SIG-M5 treated with dmso at 0.1 percent for 504 hours (cell line): Measurements from ENCODE around the gene GALK1.

Source experiments
- DNase-seq: peaks from one replicate; lab custom pipeline; 2025; ENCODE audit not compliant: unreplicated experiment; lab: John Stamatoyannopoulos, UW

Gene GALK1

GRCh38 chr17:75751676-75752404 is 13.2 kb downstream of the GALK1 start:
- DNase-seq, result no peak

- no peak for DNase-seq
Observed at GRCh38 chr17:75750661-75751423, 14.2 kb downstream of the GALK1 start.

GRCh38 chr17:75749545-75750389 is 15.2 kb downstream of the GALK1 start:
- DNase-seq, result peak; percentile 73

- DNase-seq, result no peak
Observed at GRCh38 chr17:75748706-75749105, 16.3 kb downstream of the GALK1 start.

GRCh38 chr17:75743625-75744206 is 21.3 kb downstream of the GALK1 start:
- no peak for DNase-seq

GRCh38 chr17:75742337-75742736 is 22.7 kb downstream of the GALK1 start:
- no peak for DNase-seq

DNA sequence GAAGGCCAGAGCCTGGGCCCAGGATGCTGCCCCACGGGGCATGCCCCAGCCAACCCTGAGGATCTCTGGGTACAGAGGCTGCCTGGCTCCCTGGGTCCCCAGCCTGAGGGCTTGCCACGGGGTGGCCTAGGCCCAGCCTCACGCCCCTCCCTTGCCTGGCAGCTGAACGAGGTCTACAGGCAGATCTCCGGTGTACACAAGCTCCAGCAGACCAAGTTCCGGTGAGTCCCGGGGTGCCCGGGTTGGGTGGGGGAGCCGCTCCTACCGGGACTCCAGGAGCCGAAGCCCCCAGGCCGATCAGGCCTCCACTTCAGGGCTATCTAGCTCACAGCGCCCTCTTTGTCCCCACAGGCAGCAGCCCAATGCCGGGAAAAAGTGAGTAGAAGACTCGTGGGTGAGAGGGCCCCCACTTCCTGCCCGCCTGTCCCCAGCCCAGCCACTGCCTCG is 24.3 kb downstream of the GALK1 start:
- no peak for DNase-seq

DNA sequence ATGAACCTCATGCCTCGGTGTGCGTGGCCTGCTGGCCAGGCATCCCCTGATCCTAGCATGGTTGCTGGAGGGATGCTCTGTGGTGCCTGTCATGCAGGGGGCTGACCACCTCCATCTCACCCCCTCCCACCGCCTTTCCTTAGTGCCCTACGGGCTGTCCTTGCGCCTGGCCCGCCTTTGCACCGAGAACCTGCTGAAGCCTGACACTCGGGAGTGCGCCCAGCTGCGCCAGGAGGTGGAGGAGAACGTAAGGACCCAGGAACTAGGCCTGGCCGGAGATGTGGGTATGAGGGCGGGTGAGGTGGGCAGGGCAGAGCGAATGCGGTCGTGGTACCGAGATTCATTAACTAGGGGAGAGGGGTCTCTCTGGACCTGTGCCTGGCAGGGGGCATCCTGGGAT is 24.8 kb downstream of the GALK1 start:
- DNase-seq, result no peak

GRCh38 chr17:75739801-75740200 is 25.2 kb downstream of the GALK1 start:
- DNase-seq, result no peak

DNA sequence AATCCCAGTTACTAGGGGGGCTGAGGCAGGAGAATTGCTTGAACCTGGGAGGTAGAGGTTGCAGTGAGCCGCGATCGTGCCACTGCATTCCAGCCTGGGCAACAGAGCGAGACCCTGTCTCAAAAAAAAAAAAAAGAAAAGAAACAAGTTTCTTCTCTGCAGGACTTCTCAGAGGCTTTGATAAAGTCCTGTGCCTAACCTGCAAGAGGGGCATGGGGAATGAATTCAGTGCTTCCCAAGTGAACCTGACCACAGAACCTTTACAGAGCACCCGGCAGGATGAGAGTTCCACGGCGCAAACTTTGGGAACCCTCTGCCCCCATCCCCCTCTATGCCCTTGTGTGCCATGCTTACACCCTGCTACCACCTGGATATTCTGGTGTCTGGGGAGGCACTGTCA is 25.8 kb downstream of the GALK1 start:
- DNase-seq, result no peak

GRCh38 chr17:75738218-75738802 is 26.7 kb downstream of the GALK1 start:
- DNase-seq, result peak; percentile 89

DNA sequence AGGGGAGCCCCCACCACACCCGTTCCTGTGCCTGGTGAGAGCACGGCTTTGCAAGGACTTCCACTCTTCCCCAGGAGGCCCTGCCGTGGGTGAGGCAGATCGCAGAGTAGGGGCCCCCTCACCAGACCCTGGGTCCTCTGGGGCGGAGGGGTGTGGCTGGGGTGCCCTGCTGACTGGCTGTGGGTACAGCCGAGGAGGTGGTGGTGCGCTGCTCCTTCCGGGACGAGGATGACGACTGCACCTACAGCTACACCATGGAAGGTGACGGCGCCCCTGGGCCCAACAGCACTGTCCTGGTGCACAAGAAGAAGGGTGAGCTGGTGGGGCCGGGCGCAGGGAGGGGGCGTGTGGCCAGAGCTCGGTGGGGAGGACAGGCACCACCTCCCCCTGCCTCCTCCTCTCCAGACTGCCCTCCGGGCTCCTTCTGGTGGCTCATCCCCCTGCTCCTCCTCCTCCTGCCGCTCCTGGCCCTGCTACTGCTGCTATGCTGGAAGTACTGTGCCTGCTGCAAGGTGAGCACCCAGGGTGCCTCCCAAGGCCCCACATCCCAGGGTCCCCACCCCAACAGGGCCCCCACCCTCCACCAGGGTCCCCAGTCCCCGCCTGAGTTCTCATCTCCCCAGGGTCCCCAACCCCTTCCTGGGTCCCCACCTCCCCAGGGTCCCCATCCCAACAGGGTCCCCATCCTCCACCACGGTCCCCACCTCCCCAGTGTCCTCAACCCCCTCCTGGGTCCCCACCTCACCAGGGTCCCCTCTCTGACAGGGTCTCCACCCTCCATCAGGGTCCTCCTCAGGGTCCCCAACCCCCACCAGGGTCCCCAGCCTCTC is 27.6 kb downstream of the GALK1 start:
- DNase-seq, result no peak

DNA sequence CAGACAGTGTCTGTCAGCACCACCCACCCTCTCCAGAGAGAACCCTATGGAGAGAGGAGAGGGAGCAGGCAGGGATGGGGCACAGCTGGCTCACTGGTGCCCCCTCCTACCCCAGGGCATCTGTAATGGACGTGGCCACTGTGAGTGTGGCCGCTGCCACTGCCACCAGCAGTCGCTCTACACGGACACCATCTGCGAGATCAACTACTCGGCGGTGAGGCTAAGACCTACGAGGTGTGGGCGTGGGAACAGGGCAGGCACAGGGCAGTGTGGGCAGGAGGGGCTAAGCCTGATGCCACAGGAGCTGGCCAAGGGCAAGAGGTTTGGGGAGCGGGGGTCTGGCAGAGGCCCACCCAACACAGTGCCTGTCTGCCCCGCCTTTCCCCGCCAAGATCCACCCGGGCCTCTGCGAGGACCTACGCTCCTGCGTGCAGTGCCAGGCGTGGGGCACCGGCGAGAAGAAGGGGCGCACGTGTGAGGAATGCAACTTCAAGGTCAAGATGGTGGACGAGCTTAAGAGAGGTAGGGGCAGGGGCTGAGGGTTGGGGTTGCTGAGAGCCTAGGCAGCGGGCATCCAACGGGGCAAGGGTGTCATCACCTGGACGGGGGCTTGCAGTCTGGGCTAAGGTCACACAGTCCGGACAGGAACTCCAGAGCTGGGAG is 28.7 kb downstream of the GALK1 start:
- DNase-seq, result no peak

- no peak for DNase-seq
Observed at GRCh38 chr17:75734674-75735294, 30.2 kb downstream of the GALK1 start.

GRCh38 chr17:75733471-75733870 is 31.5 kb downstream of the GALK1 start:
- no peak for DNase-seq

GRCh38 chr17:75731716-75732498 is 33.1 kb downstream of the GALK1 start:
- DNase-seq, result no peak

DNA sequence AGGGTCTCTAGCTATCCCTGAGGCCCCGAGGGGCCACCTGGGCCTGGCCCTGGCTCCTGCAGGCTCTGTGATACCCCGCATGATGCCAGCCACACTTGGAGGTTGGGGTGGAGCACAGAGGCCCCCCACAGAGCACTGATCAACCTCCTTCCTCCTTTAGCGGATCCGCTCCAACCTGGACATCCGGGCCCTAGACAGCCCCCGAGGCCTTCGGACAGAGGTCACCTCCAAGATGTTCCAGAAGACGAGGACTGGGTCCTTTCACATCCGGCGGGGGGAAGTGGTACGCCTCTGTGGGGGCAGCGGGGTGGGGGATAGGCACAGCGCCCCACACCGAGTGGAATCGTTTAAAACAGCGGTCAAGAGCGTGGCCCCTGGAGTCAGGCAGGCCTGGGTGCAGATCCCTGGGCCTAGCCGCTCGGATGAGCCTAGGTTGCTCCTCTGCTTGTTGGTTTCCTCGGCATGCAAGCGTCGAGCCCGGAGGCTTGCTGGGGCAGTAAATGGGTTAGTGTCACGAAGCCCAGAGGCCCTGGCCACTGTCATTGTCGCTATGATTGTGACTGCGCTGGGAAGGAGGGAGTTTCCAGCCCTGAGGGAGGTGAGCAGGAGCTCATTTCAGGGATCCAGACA is 33.8 kb downstream of the GALK1 start:
- no peak for DNase-seq

- no peak for DNase-seq
Observed at GRCh38 chr17:75730065-75730464, 34.9 kb downstream of the GALK1 start.
